ENCODE data around the gene MFSD11.
"Not testable (repeated sequence)": the region's sequence is repeated elsewhere in the genome, so short reads cannot be mapped to it uniquely, and the experiment has no call there.

DNA sequence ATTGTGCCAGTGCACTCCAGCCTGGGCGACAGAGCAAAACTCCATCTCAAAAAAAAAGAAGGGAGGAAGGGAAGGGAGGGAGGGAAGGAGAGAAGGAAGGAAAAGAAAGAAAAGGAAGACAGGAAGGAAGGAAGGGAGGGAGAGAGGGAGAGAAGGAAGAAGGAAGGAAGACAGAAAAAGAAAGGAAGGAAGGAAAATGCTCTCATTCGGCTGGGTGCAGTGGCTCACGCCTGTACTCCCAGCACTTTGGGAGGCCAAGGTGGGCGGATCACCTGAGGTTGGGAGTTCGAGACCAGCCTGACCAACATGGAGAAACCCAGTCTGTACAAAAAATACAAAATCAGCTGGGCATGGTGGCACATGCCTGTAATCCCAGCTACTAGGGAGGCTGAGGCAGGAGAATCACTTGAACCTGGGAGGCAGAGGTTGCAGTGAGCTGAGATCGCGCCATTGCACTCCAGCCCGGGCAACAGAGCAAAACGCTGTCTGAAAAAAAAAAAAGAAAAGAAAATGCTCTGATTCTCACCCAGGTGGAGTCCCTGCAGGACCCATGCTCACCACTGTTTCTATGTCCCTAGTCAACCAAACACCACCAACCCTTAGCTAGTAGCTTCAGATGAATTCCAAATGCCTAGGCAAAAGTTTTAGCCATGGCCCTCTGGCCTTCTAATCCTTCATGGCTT lies 78.1 kb downstream of the MFSD11 start:
- not testable (repeated sequence) for TF ChIP-seq CTCF (IDR thresholded peaks at IDR 0.05; ENCODE audit: low read depth, low read length, poor library complexity, severe bottlenecking); EZH2phosphoT487 (IDR thresholded peaks at IDR 0.05; ENCODE audit: borderline replicate concordance, low read length)
